Neural progenitor cell (in vitro differentiated cells): ENCODE measurements around the gene PARK7. TPM values are rescaled to one million over a fixed set of nuclear protein-coding genes. Genes with fewer than 3 reads are reported as not detected.

Experiments used
- DNase-seq: peaks from one replicate; pipeline ENCODE4 v3.0.0-alpha.2; 2016; ENCODE audit warnings: low spot score
- H2AFZ ChIP-seq: fragments of 200-600 bp; sonication (generic); replicated peaks from 2 replicates; pipeline ENCODE4 v1.6.1; 2016; ENCODE audit warnings: antibody characterized with exemption
- H3F3A ChIP-seq: fragments of 200-600 bp; sonication (generic); 2 replicates; pipeline ENCODE4 v1.6.1; 2016; ENCODE audit warnings: antibody characterized with exemption, low read depth
- H3K27ac ChIP-seq: fragments of 200-600 bp; sonication (generic); 2 replicates; pipeline ENCODE4 v1.5.1; 2016; ENCODE audit warnings: mild to moderate bottlenecking
- H3K27me3 ChIP-seq: fragments of 200-600 bp; sonication (generic); 2 replicates; pipeline ENCODE4 v1.6.1; 2016; ENCODE audit warnings: mild to moderate bottlenecking, moderate library complexity
- H3K36me3 ChIP-seq: fragments of 200-600 bp; sonication (generic); 2 replicates; pipeline ENCODE4 v1.5.1; 2016
- H3K4me1 ChIP-seq: fragments of 200-600 bp; sonication (generic); 2 replicates; pipeline ENCODE4 v1.6.1; 2016; ENCODE audit warnings: mixed run types
- H3K4me2 ChIP-seq: fragments of 200-600 bp; sonication (generic); 2 replicates; pipeline ENCODE4 v1.6.1; 2016
- H3K4me3 ChIP-seq: fragments of 200-600 bp; sonication (generic); 2 replicates; pipeline ENCODE4 v1.5.1; 2016
- H3K79me2 ChIP-seq: fragments of 200-600 bp; sonication (generic); 2 replicates; pipeline ENCODE4 v1.6.1; 2016; ENCODE audit warnings: low read depth
- H3K9ac ChIP-seq: fragments of 200-600 bp; sonication (generic); 2 replicates; pipeline ENCODE4 v1.6.1; 2016
- H3K9me3 ChIP-seq: fragments of 200-600 bp; sonication (generic); 2 replicates; pipeline ENCODE4 v1.5.1; 2016; ENCODE audit warnings: low read depth
- H4K20me1 ChIP-seq: fragments of 200-600 bp; sonication (generic); 2 replicates; pipeline ENCODE4 v1.6.1; 2016; ENCODE audit warnings: low read depth
- H3K27ac Mint-ChIP-seq: 3 replicates; pipeline ENCODE4 v1.8.0; 2021; ENCODE audit warnings: mixed read lengths
- H3K27me3 Mint-ChIP-seq: 2 replicates; pipeline ENCODE4 v1.8.0; 2022; ENCODE audit warnings: low read depth, mild to moderate bottlenecking, inconsistent platforms, moderate library complexity, mixed read lengths; ENCODE audit not compliant: insufficient read depth
- H3K36me3 Mint-ChIP-seq: 3 replicates; pipeline ENCODE4 v1.8.0; 2021; ENCODE audit warnings: mixed read lengths
- H3K4me1 Mint-ChIP-seq: 3 replicates; pipeline ENCODE4 v1.8.0; 2021; ENCODE audit warnings: mixed read lengths
- H3K4me3 Mint-ChIP-seq: 3 replicates; pipeline ENCODE4 v1.8.0; 2021; ENCODE audit warnings: mild to moderate bottlenecking, moderate library complexity, mixed read lengths
- H3K9me3 Mint-ChIP-seq: 3 replicates; pipeline ENCODE4 v1.8.0; 2020; ENCODE audit warnings: mixed read lengths
- EZH2 ChIP-seq: fragments of 200-600 bp; sonication (generic); IDR thresholded peaks from 2 replicates; pipeline ENCODE4 v1.6.1; 2017; ENCODE audit warnings: antibody characterized with exemption, mild to moderate bottlenecking, moderate library complexity
- EZH2phosphoT487 ChIP-seq: fragments of 200-600 bp; sonication (generic); IDR thresholded peaks from 2 replicates; pipeline ENCODE4 v1.6.1; 2017; ENCODE audit warnings: antibody characterized with exemption
- total RNA-seq: library from RNA; depleted of rRNA; stranded (reverse); fragments of >200 nt; gene quantifications from 2 replicates; pipeline ENCODE4 v1.2.3, GENCODE V29; 2015; ENCODE audit warnings: low replicate concordance
- TF ChIP-seq, protein P1 (sequence below): fragments of 200-600 bp; sonication (generic); IDR thresholded peaks from 2 replicates; pipeline ENCODE4 v1.5.1; 2017; ENCODE audit warnings: antibody characterized with exemption, mild to moderate bottlenecking

The PARK7 gene
- total RNA-seq, 1 donor from 2014 or later: 214 TPM

DNA sequence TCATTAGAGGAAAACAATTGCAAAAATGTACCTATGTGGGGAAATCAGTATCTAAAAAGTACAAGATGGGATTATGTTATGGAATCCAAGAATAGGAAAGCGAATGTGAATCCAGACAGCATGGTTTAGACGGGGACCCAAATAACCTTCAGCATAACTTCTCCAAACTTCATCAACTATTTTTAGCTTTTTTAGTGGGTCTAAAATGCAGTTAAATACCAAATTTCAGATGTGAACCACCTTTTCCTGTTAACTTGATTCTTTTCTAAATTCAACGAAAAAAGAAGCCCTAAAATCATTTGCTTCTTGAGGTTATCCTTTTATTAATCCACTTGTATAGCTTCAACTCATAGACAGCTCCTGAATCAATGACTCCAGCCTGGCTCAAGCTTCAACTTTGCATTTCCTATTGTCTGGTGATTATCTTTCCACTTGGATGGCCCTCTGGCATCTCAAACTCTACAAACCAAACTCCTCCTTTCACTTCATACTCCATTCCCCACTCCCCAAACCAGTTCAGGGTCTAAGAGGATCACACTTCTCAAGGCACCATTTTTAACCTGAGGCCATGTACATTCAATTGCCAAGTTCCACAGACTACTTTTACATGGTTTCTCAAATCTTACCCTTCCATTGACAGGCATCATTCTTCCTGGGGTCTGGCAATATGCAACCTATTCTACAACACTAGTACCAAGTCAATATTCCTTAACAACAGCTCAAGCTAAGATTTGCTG is 57.1 kb downstream of the PARK7 start:
- H3K4me2 ChIP-seq: peak overlapping the region; percentile 83

DNA sequence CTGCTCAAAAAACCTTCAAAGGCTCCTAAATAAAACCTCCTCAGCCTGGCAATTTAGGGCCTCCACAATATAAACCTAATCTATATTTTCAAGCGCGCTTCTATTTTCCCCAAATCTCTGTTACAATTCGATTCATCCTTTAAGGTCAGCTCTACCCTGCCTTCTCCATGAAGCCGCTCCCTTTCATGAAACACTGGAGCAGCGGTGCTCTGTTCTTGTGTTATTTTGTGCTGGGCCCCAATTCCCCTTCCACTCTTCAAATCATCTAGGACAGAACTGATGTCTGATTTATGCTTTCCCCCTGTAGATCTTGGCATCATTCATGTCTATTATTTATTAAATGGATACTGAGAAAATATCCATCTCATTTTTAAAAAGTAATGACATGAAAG is 57.7 kb downstream of the PARK7 start:
- H3K27me3 ChIP-seq: no peaks in the 10 kb centered on the region
- no peaks in the 10 kb centered on the region for H3K36me3 ChIP-seq
- Mint-ChIP-seq H3K27ac (peak overlapping the region; percentile 96), H3K4me3 (peak overlapping the region; percentile 68), H3K27me3 (no peaks in the 10 kb centered on the region), H3K4me1 (peaks cover 88% of the 10 kb centered on the region), H3K9me3 (no peaks in the 10 kb centered on the region), H3K36me3 (peaks cover 4% of the 10 kb centered on the region)
- no peaks in the 10 kb centered on the region for H3K9me3 ChIP-seq
- no peak for TF ChIP-seq EZH2phosphoT487
- TF ChIP-seq EZH2: no peak
- TF ChIP-seq, protein P1, sequence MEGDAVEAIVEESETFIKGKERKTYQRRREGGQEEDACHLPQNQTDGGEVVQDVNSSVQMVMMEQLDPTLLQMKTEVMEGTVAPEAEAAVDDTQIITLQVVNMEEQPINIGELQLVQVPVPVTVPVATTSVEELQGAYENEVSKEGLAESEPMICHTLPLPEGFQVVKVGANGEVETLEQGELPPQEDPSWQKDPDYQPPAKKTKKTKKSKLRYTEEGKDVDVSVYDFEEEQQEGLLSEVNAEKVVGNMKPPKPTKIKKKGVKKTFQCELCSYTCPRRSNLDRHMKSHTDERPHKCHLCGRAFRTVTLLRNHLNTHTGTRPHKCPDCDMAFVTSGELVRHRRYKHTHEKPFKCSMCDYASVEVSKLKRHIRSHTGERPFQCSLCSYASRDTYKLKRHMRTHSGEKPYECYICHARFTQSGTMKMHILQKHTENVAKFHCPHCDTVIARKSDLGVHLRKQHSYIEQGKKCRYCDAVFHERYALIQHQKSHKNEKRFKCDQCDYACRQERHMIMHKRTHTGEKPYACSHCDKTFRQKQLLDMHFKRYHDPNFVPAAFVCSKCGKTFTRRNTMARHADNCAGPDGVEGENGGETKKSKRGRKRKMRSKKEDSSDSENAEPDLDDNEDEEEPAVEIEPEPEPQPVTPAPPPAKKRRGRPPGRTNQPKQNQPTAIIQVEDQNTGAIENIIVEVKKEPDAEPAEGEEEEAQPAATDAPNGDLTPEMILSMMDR: no peak
- no peak for DNase-seq
- H4K20me1 ChIP-seq: peaks cover 44% of the 10 kb centered on the region
- H2AFZ ChIP-seq: no peak overlapping the region
- peaks cover 31% of the 10 kb centered on the region for H3F3A ChIP-seq
- H3K4me1 ChIP-seq: peaks cover 88% of the 10 kb centered on the region
- peak overlapping the region; percentile 83 for H3K4me2 ChIP-seq
- H3K27ac ChIP-seq: peak overlapping the region; percentile 83
- peak overlapping the region; percentile 31 for H3K4me3 ChIP-seq
- H3K9ac ChIP-seq: no peak overlapping the region
- H3K79me2 ChIP-seq: peaks cover 93% of the 10 kb centered on the region

More for the DNA sequence above, 57.1 kb downstream of the PARK7 start:
- H3K4me1 ChIP-seq: peaks cover 82% of the 10 kb centered on the region
- Mint-ChIP-seq H3K27ac (peak overlapping the region; percentile 96), H3K36me3 (peaks cover 10% of the 10 kb centered on the region), H3K4me3 (peak overlapping the region; percentile 68), H3K27me3 (no peaks in the 10 kb centered on the region), H3K4me1 (peaks cover 83% of the 10 kb centered on the region), H3K9me3 (no peaks in the 10 kb centered on the region)
- H3F3A ChIP-seq: peaks cover 31% of the 10 kb centered on the region
- H3K9ac ChIP-seq: no peak overlapping the region
- no peak for TF ChIP-seq EZH2phosphoT487
- TF ChIP-seq EZH2: no peak
- TF ChIP-seq, protein P1: no peak
- H4K20me1 ChIP-seq: peaks cover 39% of the 10 kb centered on the region
- H2AFZ ChIP-seq: no peak overlapping the region
- peak; percentile 89 for DNase-seq
- H3K79me2 ChIP-seq: peaks cover 91% of the 10 kb centered on the region
- no peaks in the 10 kb centered on the region for H3K36me3 ChIP-seq
- no peaks in the 10 kb centered on the region for H3K27me3 ChIP-seq
- peak overlapping the region; percentile 83 for H3K27ac ChIP-seq
- no peaks in the 10 kb centered on the region for H3K9me3 ChIP-seq
- H3K4me3 ChIP-seq: peak overlapping the region; percentile 38

DNA sequence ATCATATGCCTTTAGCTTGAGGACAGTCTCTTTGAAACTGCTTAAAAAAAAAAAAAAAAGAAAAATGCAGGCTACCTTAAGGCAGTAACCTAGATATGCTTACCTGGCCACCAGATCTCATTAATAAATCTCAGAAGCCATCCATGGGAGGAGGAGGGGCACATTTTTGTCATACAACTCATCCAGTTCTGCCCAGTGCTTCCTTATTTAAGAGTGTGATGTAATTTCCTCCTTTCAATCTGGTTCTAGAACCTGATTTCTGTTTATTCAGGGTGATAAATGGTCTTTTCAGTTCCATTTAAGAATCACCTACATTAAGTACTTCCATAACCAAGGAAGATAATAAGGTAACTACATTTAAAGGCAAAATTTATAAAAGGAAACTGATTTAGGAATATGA is 58.5 kb downstream of the PARK7 start:
- H3K9ac ChIP-seq: no peak overlapping the region
- TF ChIP-seq EZH2phosphoT487 (no peak), EZH2 (no peak)
- TF ChIP-seq, protein P1: no peak
- Mint-ChIP-seq H3K27ac (peak overlapping the region; percentile 96), H3K9me3 (no peaks in the 10 kb centered on the region), H3K4me3 (no peak overlapping the region), H3K36me3 (no peaks in the 10 kb centered on the region), H3K4me1 (peaks cover 93% of the 10 kb centered on the region), H3K27me3 (no peaks in the 10 kb centered on the region)
- H3K9me3 ChIP-seq: no peaks in the 10 kb centered on the region
- H3K4me3 ChIP-seq: no peak overlapping the region
- peaks cover 4% of the 10 kb centered on the region for H3K27me3 ChIP-seq
- H3F3A ChIP-seq: peaks cover 31% of the 10 kb centered on the region
- no peak overlapping the region for H2AFZ ChIP-seq
- peaks cover 52% of the 10 kb centered on the region for H4K20me1 ChIP-seq
- H3K79me2 ChIP-seq: peaks cover 94% of the 10 kb centered on the region
- H3K36me3 ChIP-seq: no peaks in the 10 kb centered on the region
- H3K4me1 ChIP-seq: peaks cover 96% of the 10 kb centered on the region
- H3K27ac ChIP-seq: peak overlapping the region; percentile 83
- peak overlapping the region; percentile 83 for H3K4me2 ChIP-seq
- DNase-seq: no peak
